NB4 (cell line): ENCODE data around the gene KIRREL2.

ENCODE experiments used
- CTCF ChIP-seq: IDR thresholded peaks from one replicate; pipeline ENCODE4 v1.5.1; 2012; ENCODE audit warnings: low read depth, low read length
- MAX ChIP-seq: IDR thresholded peaks from 2 replicates; pipeline ENCODE4 v1.6.1; 2011; ENCODE audit warnings: low read depth, low read length
- MYC ChIP-seq: IDR thresholded peaks from 2 replicates; pipeline ENCODE4 v1.6.1; 2011; ENCODE audit warnings: low read depth, low read length
- POLR2A ChIP-seq: IDR thresholded peaks from 2 replicates; pipeline ENCODE4 v1.6.1; 2011; ENCODE audit warnings: mild to moderate bottlenecking; ENCODE audit not compliant: insufficient read length; ENCODE audit errors: extremely low read depth

GRCh38 chr19:35811317-35812219 lies 45.1 kb upstream of the KIRREL2 start:
- TF ChIP-seq CTCF (no peak), MAX (no peak), POLR2A (no peak), MYC (no peak)
